Activated CD4-positive, CD25-positive, alpha-beta regulatory T cell treated with anti-CD3 and anti-CD28 coated beads, Interleukin-2, amount 50 U/mL, for 16 hours (primary cell): ENCODE results near the gene GPR160.
"Not testable (repeated sequence)": the region's sequence is repeated elsewhere in the genome, so short reads cannot be mapped to it uniquely, and the experiment has no call there.

Experiments used
- DNase-seq: peaks from one replicate; pipeline ENCODE4 v3.0.0-alpha.2; 2020; ENCODE audit warnings: low read depth, low spot score

Gene GPR160

DNA sequence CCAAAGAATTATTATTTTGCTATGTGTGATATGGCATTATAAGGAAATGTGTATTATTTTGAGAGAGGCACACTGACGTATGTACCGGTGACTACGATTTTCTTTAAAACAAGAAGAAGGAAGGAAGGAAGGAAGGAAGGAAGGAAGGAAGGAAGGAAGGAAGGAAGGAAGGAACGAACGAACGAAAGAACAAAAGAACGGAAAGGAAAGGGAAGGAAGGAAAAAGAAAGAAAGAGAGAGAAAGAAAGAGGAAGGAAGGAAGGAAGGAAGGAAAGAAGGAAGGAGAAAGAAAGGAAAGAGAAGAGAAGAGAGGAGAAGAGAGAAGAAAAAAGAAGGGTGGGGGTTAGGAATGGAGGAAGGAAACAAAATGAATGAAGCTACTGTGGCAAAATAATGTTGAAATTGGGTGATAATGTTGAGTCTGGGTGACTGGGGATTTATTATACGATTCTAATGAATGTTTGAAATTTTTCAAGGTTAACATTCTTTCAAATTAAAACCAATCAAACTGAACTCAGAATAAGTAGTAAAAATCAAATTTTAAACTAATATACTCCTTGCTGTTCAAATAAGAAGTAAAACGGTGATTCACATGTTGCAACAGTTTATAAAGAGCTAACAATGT is 73.5 kb downstream of the GPR160 start:
- DNase-seq = no peak

DNA sequence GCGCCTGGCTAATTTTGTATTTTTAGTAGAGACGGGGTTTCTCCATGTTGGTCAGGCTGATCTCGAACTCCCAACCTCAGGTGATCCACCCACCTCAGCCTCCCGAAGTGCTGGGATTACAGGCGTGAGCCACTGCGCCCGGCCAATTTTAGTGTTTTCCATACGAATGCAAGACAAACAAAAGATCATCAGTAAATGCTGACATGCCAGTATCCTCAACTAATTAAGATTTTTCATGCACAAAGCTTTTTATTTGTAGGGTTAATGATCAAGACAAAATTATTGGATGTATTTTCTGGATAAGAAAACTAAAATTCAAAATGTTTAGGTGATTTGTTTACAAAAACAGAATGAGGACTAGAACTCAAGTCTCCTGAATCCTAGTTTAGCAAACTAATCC is 76.4 kb downstream of the GPR160 start:
- not testable (repeated sequence) for DNase-seq

DNA sequence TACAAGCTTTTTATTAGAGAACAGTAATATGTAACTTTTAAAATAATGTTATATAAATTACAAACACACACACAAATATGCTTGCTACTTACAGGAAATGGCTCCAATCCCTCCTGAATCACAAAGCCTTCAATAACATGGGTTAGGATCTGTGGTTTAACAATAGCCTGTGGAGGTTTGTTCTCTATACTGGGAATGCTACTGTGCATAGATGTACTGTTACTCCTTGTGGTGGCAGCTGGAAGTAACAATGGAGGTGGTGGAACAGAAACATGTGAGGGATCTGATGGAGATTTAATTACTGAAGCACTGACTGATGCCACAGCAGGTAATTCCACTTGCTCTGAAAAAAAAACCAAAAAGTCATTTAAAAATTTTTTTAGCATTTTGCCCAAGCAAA is 79.3 kb downstream of the GPR160 start:
- DNase-seq = no peak

DNA sequence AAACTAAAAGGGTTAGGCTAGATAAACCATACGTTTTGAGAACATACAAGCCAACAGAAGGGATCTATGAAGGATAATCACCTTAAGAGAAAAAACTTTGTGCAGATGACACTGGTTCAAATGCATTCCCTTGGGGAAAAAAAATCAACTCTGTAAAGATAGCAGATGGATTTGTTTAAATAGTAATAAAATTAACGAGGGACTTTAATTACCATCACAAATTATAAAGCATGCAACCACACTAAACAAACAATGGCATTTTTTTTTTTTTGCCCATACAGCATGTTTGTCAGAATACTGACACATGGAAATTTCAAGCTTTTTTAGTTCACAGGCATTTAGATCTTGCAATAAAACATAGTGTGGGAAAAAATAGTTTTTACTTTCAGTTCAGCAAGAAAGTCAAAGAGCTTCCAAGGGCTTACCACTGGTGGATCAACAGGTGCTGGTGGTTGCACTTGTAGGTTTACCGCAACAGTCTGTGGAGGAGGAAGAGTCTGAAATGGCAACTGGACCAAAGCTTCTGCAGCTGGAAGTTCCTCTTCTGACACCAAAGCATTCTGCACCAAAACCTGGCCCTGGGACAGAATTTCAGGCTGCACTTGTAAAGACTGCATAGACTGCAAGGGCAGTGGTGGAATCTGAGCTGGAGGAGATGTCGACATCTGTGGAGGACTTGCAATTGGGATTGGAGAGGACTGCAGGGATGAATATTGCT is 90.6 kb downstream of the GPR160 start:
- DNase-seq = no peak

DNA sequence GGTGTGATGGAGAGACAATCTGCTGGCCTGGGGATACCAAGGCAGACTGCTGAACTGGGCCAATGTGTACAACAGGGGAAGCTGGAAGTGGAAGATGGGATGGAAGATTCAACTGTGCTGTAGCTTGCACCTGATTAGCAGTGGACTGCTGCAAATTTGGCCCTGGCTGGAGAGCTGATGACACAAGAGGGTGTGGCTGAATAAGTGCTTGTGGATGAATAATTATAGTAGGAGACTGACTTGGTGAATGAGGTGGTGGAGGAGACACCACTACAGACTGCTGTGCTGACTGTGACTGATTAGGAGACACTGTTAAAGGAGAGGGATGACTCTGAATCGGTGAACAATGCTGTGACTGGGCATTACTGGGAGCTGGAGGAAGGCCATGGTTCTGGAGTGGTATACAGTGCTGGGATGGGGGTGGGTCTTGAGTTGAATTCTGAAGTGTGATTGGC is 91.2 kb downstream of the GPR160 start:
- no peak for DNase-seq

DNA sequence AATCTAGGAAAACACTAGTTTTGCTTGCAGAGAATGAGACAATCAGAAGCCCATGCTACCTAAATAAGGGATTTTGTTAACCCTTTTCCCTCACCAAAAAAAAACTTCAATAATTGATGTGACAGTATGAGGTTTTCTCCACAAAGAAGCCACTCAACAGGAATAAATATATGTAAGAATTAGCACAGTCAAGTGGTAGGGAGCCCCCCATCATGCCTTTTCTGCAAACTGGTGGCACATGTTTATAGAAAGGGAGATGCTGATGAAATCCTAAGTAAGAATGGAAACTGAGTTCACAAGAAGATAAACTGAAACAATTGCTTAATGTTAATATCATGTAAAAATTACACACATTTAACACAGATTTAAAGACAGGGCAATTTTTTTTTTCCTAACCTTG is 92.7 kb downstream of the GPR160 start:
- no peak for DNase-seq

DNA sequence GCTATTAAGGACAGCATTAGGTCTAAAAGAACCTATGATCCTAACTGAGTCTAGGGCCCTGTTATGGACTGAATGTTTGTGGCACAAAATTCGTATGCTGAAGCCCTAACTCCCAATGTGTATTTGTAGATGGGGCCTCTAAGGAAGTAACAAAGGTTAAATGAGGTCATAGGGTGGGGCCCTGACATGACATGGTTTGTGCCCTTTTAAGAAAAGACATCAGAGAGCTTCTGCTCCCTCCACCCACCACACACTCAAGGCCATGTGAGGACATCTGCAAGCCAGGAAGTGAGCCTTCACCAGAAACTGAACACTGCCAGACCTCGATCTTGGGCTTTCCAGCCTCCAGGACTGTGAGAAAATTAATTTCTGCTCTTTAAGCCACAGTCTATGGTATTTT is 94.5 kb downstream of the GPR160 start:
- DNase-seq = no peak
